K562 (cell line): ENCODE results near the gene TOMT. TPM values are rescaled to one million over a fixed set of nuclear protein-coding genes. Genes with fewer than 3 reads are reported as not detected.

Experiments used
- ADNP ChIP-seq: fragments of 200-800 bp; sonication (Bioruptor generic); IDR thresholded peaks from 2 replicates; pipeline ENCODE4 v1.6.1; 2016; ENCODE audit warnings: missing genetic modification characterization, missing compliant biosample characterization
- ATF7 ChIP-seq: fragments of 450-650 bp; IDR thresholded peaks from 2 replicates; pipeline ENCODE4 v1.7.1; 2014; ENCODE audit warnings: mild to moderate bottlenecking, moderate library complexity
- CC2D1A ChIP-seq: fragments of 450-650 bp; IDR thresholded peaks from 2 replicates; pipeline ENCODE4 v1.6.1; 2017; ENCODE audit warnings: mild to moderate bottlenecking
- CHD2 ChIP-seq: IDR thresholded peaks from 2 replicates; pipeline ENCODE4 v1.6.1; 2011; ENCODE audit warnings: low read depth, low read length
- HOXB6 ChIP-seq: fragments of 250-450 bp; sonication (Bioruptor Pico); IDR thresholded peaks from 2 replicates; pipeline ENCODE4 v1.5.1; 2022; ENCODE audit warnings: mild to moderate bottlenecking, borderline replicate concordance
- KLF10 ChIP-seq: fragments of 250-450 bp; sonication (Bioruptor Pico); IDR thresholded peaks from 2 replicates; pipeline ENCODE4 v1.6.1; 2021; ENCODE audit warnings: matching md5 sums
- L3MBTL2 ChIP-seq: fragments of 450-650 bp; IDR thresholded peaks from 2 replicates; pipeline ENCODE4 v1.6.1; 2016; ENCODE audit warnings: mild to moderate bottlenecking, moderate library complexity
- MCM2 ChIP-seq: fragments of 450-650 bp; IDR thresholded peaks from 2 replicates; pipeline ENCODE4 v1.6.1; 2017; ENCODE audit warnings: low read depth, mild to moderate bottlenecking
- MEF2A ChIP-seq: IDR thresholded peaks from 2 replicates; pipeline ENCODE4 v1.6.1; 2011; ENCODE audit warnings: low read depth, mild to moderate bottlenecking, low read length, moderate library complexity; ENCODE audit not compliant: control insufficient read depth
- NFXL1 ChIP-seq: fragments of 450-650 bp; formaldehyde crosslinking; IDR thresholded peaks from 2 replicates; pipeline ENCODE4 v1.4.0; 2021; ENCODE audit warnings: mild to moderate bottlenecking
- PHF8 ChIP-seq: fragments of 200-600 bp; sonication (generic); IDR thresholded peaks from 2 replicates; pipeline ENCODE4 v1.6.1; 2012; ENCODE audit warnings: mixed run types, mild to moderate bottlenecking, inconsistent platforms, low read length, moderate library complexity, borderline replicate concordance
- SIX5 ChIP-seq, 2 experiments: IDR thresholded peaks; 2 replicates each; pipeline ENCODE4 v1.6.1; 2011; ENCODE audit warnings: low read length in 2 of 2, borderline replicate concordance in 1 of 2, low read depth in 1 of 2, mild to moderate bottlenecking in 1 of 2, moderate library complexity in 1 of 2; ENCODE audit not compliant: insufficient read depth in 1 of 2
- SUPT5H ChIP-seq: fragments of 450-650 bp; IDR thresholded peaks from 2 replicates; pipeline ENCODE4 v1.6.1; 2016
- ZNF436 ChIP-seq: fragments of 250-450, 450-650 bp; sonication (Bioruptor Pico); formaldehyde crosslinking; IDR thresholded peaks from 2 replicates; pipeline ENCODE4 v1.7.0; 2020; ENCODE audit warnings: mild to moderate bottlenecking
- ZNF507 ChIP-seq: conservative IDR thresholded peaks from 2 replicates; pipeline ENCODE4 v1.6.1; 2017; ENCODE audit warnings: missing genetic modification characterization, missing compliant biosample characterization
- polyA plus RNA-seq, 8 experiments: library from polyadenylated mRNA; depleted of rRNA in 4 of 8; stranded (reverse) in 5 of 8; unstranded in 3 of 8; fragments of >200 nt; fragmentation: Nextera tagmentation in 2 of 8; fragmentation: Illumina TruSeq in 1 of 8; extraction: Ambion mirVana in 2 of 8; extraction: Trizol in 1 of 8; gene quantifications; 2 replicates each; pipeline versions ENCODE4 v1.2.1 to v1.2.3, GENCODE V29; 2011 to 2014; ENCODE audit warnings: inconsistent platforms in 1 of 8, missing spikeins in 1 of 8
- total RNA-seq, 7 experiments: library from RNA; depleted of rRNA in 6 of 7; stranded (reverse); fragments of >200 nt in 6 of 7; fragmentation: Illumina TruSeq in 2 of 7; extraction: Trizol in 2 of 7; gene quantifications; 2 replicates each; pipeline versions ENCODE4 v1.2.1 to v1.2.3, GENCODE V29; 2011 to 2021; ENCODE audit warnings: low replicate concordance in 1 of 7
- TF ChIP-seq, protein P1 (sequence below): fragments of 250-450 bp; sonication (Bioruptor Pico); IDR thresholded peaks from 2 replicates; pipeline ENCODE4 v1.8.0; 2022; ENCODE audit warnings: inconsistent platforms, mild to moderate bottlenecking, moderate library complexity, borderline replicate concordance
- TF ChIP-seq, protein P2 (sequence below): sonication (generic); formaldehyde crosslinking; IDR thresholded peaks from 2 replicates; pipeline ENCODE4 v1.5.0; 2020; ENCODE audit warnings: missing genetic modification reagents
- TF ChIP-seq, protein P3 (sequence below), 2 experiments: fragments of 250-450 bp in 1 of 2; fragments of 450-650 bp in 1 of 2; sonication (Bioruptor Pico) in 1 of 2; IDR thresholded peaks; 2 replicates each; pipeline versions ENCODE4 v1.6.1 to v1.8.0; 2016 to 2021; ENCODE audit warnings: mild to moderate bottlenecking in 2 of 2, moderate library complexity in 2 of 2, missing compliant biosample characterization in 1 of 2, missing genetic modification characterization in 1 of 2
- TF ChIP-seq, protein P4 (sequence below): sonication (generic); IDR thresholded peaks from 2 replicates; pipeline ENCODE4 v1.6.1; 2016
- TF ChIP-seq, protein P5 (sequence below): sonication (generic); formaldehyde crosslinking; IDR thresholded peaks from 2 replicates; pipeline ENCODE4 v1.8.0; 2022; ENCODE audit warnings: mild to moderate bottlenecking, missing genetic modification reagents
- TF ChIP-seq, protein P6 (sequence below): fragments of 450-650 bp; IDR thresholded peaks from 2 replicates; pipeline ENCODE4 v1.6.1; 2018; ENCODE audit warnings: mild to moderate bottlenecking, low read depth; ENCODE audit not compliant: partially characterized antibody

The TOMT gene
- total and polyA plus RNA-seq, 9 of the 15 experiments (the other 6 are each of a cell fraction or from before 2014, with no cell fraction given): not detected

DNA sequence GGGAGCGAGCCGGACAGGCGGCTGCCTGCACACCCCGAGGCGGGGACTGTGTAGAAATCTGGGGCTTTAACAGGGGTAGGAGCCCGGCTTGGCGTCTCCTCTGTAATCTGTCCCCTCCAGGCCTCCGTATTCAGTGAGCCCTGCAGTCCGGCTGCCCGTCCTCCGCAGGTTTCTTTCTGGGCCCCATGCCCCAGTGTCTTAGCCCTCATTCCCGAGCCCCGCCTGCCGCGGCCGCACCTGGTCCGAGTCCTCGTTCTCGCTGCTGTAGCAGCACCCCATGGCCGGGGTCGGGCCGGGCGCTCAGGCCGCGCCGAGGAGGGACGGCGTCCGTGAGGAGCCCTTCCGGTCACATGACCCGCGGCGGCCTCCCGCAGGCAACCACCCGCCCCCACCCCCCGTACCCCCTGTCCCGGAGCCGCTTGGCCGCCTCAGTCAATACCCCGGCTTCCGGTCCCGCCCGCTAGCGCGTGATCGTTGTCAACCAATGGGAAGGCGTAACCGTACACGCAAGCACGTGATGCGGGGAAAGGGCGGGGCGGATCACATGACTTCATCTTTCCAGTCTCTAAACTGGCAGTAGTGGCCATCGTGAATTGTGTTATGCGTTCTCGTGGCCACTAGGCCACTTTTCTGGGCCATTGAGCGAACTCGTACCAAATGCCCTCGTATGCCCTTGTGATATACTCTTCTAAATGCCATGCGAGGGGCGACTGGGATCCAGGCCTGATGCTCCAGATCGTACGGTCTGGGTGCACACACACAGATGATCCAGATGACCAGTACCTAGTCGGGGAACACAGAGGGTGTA, 2.6 kb upstream of the TOMT start, which contains the start of gene LAMTOR1 (continued):
- TF ChIP-seq, protein P1, sequence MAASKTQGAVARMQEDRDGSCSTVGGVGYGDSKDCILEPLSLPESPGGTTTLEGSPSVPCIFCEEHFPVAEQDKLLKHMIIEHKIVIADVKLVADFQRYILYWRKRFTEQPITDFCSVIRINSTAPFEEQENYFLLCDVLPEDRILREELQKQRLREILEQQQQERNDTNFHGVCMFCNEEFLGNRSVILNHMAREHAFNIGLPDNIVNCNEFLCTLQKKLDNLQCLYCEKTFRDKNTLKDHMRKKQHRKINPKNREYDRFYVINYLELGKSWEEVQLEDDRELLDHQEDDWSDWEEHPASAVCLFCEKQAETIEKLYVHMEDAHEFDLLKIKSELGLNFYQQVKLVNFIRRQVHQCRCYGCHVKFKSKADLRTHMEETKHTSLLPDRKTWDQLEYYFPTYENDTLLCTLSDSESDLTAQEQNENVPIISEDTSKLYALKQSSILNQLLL (CRISPR knock-in tag): no peak
- no peak for TF ChIP-seq MCM2
- TF ChIP-seq, protein P2, sequence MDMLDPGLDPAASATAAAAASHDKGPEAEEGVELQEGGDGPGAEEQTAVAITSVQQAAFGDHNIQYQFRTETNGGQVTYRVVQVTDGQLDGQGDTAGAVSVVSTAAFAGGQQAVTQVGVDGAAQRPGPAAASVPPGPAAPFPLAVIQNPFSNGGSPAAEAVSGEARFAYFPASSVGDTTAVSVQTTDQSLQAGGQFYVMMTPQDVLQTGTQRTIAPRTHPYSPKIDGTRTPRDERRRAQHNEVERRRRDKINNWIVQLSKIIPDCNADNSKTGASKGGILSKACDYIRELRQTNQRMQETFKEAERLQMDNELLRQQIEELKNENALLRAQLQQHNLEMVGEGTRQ (CRISPR knock-in tag): peak; percentile 95
- no peak for TF ChIP-seq CC2D1A
- TF ChIP-seq MEF2A: no peak
- peak; percentile 83 for TF ChIP-seq ATF7
- no peak for TF ChIP-seq KLF10
- TF ChIP-seq, protein P3, sequence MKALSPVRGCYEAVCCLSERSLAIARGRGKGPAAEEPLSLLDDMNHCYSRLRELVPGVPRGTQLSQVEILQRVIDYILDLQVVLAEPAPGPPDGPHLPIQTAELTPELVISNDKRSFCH (CRISPR knock-in tag; IDR thresholded peaks at IDR 0.05): no peak
- TF ChIP-seq, protein P3 (tag; IDR thresholded peaks at IDR 0.05): peak; percentile 16
- TF ChIP-seq NFXL1 (CRISPR knock-in tag): no peak
- TF ChIP-seq, protein P4, sequence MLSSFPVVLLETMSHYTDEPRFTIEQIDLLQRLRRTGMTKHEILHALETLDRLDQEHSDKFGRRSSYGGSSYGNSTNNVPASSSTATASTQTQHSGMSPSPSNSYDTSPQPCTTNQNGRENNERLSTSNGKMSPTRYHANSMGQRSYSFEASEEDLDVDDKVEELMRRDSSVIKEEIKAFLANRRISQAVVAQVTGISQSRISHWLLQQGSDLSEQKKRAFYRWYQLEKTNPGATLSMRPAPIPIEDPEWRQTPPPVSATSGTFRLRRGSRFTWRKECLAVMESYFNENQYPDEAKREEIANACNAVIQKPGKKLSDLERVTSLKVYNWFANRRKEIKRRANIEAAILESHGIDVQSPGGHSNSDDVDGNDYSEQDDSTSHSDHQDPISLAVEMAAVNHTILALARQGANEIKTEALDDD: no peak
- TF ChIP-seq, protein P5, sequence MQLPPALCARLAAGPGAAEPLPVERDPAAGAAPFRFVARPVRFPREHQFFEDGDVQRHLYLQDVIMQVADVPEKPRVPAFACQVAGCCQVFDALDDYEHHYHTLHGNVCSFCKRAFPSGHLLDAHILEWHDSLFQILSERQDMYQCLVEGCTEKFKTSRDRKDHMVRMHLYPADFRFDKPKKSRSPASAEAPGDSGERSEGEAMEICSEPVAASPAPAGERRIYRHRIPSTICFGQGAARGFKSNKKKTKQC (CRISPR knock-in tag): no peak; the same call in none of the 2 replicates
- TF ChIP-seq L3MBTL2: peak; percentile 93
- no peak for TF ChIP-seq SIX5 (IDR thresholded peaks at IDR 0.05; ENCODE audit: borderline replicate concordance in 1 of 2, insufficient read depth in 1 of 2, low read depth in 1 of 2, low read length in 2 of 2)
- peak; percentile 87 for TF ChIP-seq SUPT5H
- TF ChIP-seq, protein P6, sequence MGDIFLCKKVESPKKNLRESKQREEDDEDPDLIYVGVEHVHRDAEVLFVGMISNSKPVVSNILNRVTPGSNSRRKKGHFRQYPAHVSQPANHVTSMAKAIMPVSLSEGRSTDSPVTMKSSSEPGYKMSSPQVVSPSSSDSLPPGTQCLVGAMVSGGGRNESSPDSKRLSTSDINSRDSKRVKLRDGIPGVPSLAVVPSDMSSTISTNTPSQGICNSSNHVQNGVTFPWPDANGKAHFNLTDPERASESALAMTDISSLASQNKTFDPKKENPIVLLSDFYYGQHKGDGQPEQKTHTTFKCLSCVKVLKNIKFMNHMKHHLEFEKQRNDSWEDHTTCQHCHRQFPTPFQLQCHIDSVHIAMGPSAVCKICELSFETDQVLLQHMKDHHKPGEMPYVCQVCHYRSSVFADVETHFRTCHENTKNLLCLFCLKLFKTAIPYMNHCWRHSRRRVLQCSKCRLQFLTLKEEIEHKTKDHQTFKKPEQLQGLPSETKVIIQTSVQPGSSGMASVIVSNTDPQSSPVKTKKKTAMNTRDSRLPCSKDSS: no peak
- no peak for TF ChIP-seq ZNF436 (CRISPR knock-in tag)
- no peak for TF ChIP-seq HOXB6 (CRISPR knock-in tag)
- TF ChIP-seq ADNP: no peak
- no peak for TF ChIP-seq ZNF507 (tag)
- TF ChIP-seq CHD2: no peak
- peak; percentile 92; the same call in 1 of the 2 replicates for TF ChIP-seq PHF8
